HG02981 (cell line): ENCODE measurements around the gene ODAM.
"Not testable (repeated sequence)": the region's sequence is repeated elsewhere in the genome, so short reads cannot be mapped to it uniquely, and the experiment has no call there.

Experiments
- ATAC-seq: cut with Tn5 transposase; IDR thresholded peaks from one replicate; pipeline ENCODE4 v1.9.1; 2021; ENCODE audit warnings: mild to moderate bottlenecking, moderate library complexity; ENCODE audit not compliant: unreplicated experiment

Gene ODAM

GRCh38 chr4:70221389-70221788, 25.9 kb downstream of the ODAM start:
- ATAC-seq = not testable (repeated sequence)

DNA sequence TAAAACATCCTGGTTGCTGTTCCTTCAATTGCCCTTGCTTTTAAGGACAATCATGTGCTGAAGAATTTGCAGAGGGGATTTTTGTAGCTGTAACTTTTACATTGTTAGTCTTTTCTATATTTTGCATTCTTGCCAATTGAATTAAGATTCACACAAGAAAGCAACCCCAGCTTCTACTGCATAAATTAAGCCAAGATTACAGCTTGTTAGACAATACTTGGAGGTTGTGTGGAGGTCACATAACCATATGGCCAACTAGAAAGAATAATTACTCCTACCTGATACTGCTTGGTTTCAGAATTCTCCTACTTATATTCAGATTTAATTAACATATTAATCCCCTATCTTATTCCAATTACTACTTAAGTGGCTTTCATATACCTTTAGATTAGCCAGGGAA, 26.3 kb downstream of the ODAM start:
- not testable (repeated sequence) for ATAC-seq

DNA sequence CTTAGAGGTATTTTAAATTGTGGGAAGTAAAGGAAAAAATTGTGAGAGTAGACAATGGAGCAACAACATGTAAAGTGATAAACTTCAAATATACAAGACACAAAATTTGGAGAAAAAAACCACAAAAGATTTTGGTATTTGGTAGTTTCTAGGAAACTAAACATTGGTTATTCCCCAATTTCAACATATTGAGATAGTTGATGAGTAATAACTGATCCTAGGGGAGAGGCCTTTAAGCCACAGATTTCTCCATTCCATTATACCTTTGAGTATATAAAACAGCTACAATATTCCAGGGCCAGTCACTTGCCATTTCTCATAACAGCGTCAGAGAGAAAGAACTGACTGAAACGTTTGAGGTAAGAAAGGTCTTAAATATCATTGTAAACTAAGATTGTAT, 30.3 kb downstream of the ODAM start, which contains the start of gene FDCSP:
FDCSP (plus strand) TSS at position 301 of the 400 bp plus-strand sequence. CDS start 5,071 bp downstream, outside the sequence.
- ATAC-seq = no peak

DNA sequence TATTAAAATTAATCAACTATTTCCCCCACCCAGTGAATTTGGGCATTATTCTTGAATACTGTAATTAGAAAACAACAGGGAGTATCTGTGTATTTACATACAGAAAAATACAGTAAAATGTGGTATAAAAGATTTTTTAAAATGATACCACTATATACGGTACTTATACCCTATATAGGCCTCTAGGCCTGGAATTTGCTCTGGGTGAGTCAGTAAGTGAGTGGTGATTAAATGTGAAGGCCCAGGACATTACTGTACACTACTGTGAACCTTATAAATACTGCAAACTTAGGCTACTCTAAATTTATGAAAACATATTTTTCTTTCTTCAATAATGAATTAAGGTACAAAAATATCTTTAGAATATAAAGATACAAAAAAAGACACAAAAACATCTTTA, 40.6 kb downstream of the ODAM start:
- no peak for ATAC-seq

GRCh38 chr4:70239131-70239883, 43.8 kb downstream of the ODAM start:
- ATAC-seq = no peak

- ATAC-seq = no peak
Measured at GRCh38 chr4:70239884-70240591, 44.5 kb downstream of the ODAM start.

DNA sequence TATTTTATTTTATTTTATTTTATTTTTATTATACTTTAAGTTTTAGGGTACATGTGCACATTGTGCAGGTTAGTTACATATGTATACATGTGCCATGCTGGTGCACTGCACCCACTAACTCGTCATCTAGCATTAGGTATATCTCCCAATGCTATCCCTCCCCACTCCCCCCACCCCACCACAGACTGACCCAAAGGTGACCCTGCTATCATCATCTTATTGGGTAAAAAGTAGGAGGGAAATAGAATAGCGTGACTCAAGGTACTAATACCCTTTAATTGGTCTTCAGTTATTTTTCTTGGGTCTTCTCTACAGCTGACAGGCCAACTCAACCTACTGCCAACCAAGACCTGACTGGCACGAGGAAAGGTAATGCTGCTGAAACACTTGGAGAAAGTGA, 46.8 kb downstream of the ODAM start, which contains the start of gene CSN3:
CSN3 (plus strand) TSS at position 301 of the 400 bp plus-strand sequence. CDS start 2,223 bp downstream, outside the sequence.
- not testable (repeated sequence) for ATAC-seq

DNA sequence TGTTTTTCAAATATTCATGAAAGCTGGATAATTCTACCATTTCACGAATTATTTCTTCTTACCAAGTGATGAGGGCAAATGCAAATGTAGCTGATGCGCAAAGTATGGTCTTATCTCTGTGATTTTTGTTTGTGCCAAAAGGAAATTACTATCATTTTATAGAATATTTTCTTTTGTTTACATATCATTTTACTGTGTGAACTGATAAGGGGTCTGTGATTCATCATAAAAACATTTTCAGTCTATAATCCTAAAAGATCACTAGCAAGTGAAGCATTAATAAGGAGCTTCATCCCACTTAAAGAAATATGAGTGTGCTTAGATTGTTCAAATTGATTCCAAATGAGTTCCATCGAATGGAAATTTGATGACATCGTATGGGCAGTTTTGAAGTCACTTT, 47.6 kb downstream of the ODAM start:
- ATAC-seq = no peak

GRCh38 chr4:70251250-70251944, 55.9 kb downstream of the ODAM start:
- no peak for ATAC-seq

GRCh38 chr4:70251945-70252277, 56.4 kb downstream of the ODAM start:
- no peak for ATAC-seq
